GM04504 (cell line): Measurements from ENCODE around the gene PCBP3.
"Not testable (repeated sequence)": the region's sequence is repeated elsewhere in the genome, so short reads cannot be mapped to it uniquely, and the experiment has no call there.

Experiments
- DNase-seq: peaks from one replicate; pipeline ENCODE4 v3.0.0-alpha.2; 2012; ENCODE audit warnings: low read depth

PCBP3 gene

GRCh38 chr21:45845770-45846090 is 202.2 kb downstream of the PCBP3 start:
- DNase-seq: no peak

GRCh38 chr21:45846373-45847160 is 203.0 kb downstream of the PCBP3 start:
- peak; percentile 55 for DNase-seq

- no peak for DNase-seq
Measured at GRCh38 chr21:45847870-45848269, 204.3 kb downstream of the PCBP3 start.

- DNase-seq: no peak
Measured at GRCh38 chr21:45848331-45848730, 204.8 kb downstream of the PCBP3 start.

GRCh38 chr21:45848805-45849204 is 205.3 kb downstream of the PCBP3 start:
- DNase-seq: no peak

GRCh38 chr21:45849651-45850050 is 206.1 kb downstream of the PCBP3 start:
- DNase-seq: no peak

- no peak for DNase-seq
Measured at GRCh38 chr21:45850181-45850580, 206.7 kb downstream of the PCBP3 start.

GRCh38 chr21:45852386-45852785 is 208.9 kb downstream of the PCBP3 start:
- not testable (repeated sequence) for DNase-seq

GRCh38 chr21:45852886-45853400 is 209.4 kb downstream of the PCBP3 start:
- no peak for DNase-seq

GRCh38 chr21:45853703-45854342 is 210.3 kb downstream of the PCBP3 start:
- no peak for DNase-seq

- no peak for DNase-seq
Measured at GRCh38 chr21:45854690-45855247, 211.2 kb downstream of the PCBP3 start.

GRCh38 chr21:45855248-45855811 is 211.8 kb downstream of the PCBP3 start:
- DNase-seq: no peak

GRCh38 chr21:45856442-45856841 is 212.9 kb downstream of the PCBP3 start:
- DNase-seq: no peak

GRCh38 chr21:45856906-45857305 is 213.4 kb downstream of the PCBP3 start:
- no peak for DNase-seq

GRCh38 chr21:45857761-45858160 is 214.2 kb downstream of the PCBP3 start:
- DNase-seq: no peak

GRCh38 chr21:45858180-45858579 is 214.7 kb downstream of the PCBP3 start:
- no peak for DNase-seq

- no peak for DNase-seq
Measured at GRCh38 chr21:45859041-45859761, 215.7 kb downstream of the PCBP3 start.

- no peak for DNase-seq
Measured at GRCh38 chr21:45859762-45860357, 216.3 kb downstream of the PCBP3 start.

- no peak for DNase-seq
Measured at GRCh38 chr21:45860493-45861155, 217.1 kb downstream of the PCBP3 start.

- DNase-seq: no peak
Measured at GRCh38 chr21:45861156-45861870, 217.8 kb downstream of the PCBP3 start.
